ENCODE measurements around the gene DDX5. TPM values are rescaled to one million over a fixed set of nuclear protein-coding genes. Genes with fewer than 3 reads are reported as not detected.
"Not testable (repeated sequence)": the region's sequence is repeated elsewhere in the genome, so short reads cannot be mapped to it uniquely, and the experiment has no call there.

The DDX5 gene
- total RNA-seq, 4 donors from 2014 or later: 381 to 1,017 (median 503) TPM

GRCh38 chr17:64477849-64478248, 28.2 kb downstream of the DDX5 start:
- H3K4me1 ChIP-seq: no peaks in the 10 kb centered on the region
- TF ChIP-seq CTCF (IDR thresholded peaks at IDR 0.05) (no peak), POLR2A (IDR thresholded peaks at IDR 0.05) (no peak)
- H3K27ac ChIP-seq: no peak overlapping the region
- DNase-seq: no peak
- H3K9me3 ChIP-seq: no peaks in the 10 kb centered on the region
- no peak overlapping the region for H3K4me3 ChIP-seq
- H3K36me3 ChIP-seq: peaks cover 0 to 29% (median 0%) of the 10 kb centered on the region in 3 donors
- no peaks in the 10 kb centered on the region for H3K27me3 ChIP-seq

- no peak for DNase-seq
- no peaks in the 10 kb centered on the region for H3K27me3 ChIP-seq
- no peaks in the 10 kb centered on the region for H3K9me3 ChIP-seq
- no peak overlapping the region for H3K27ac ChIP-seq
- H3K4me1 ChIP-seq: no peaks in the 10 kb centered on the region
- H3K36me3 ChIP-seq: no peaks in the 10 kb centered on the region
- TF ChIP-seq CTCF (IDR thresholded peaks at IDR 0.05) (no peak), POLR2A (IDR thresholded peaks at IDR 0.05) (no peak)
- H3K4me3 ChIP-seq: no peak overlapping the region
Measured at GRCh38 chr17:64472564-64472963, 33.5 kb downstream of the DDX5 start.

GRCh38 chr17:64471440-64471839, 34.6 kb downstream of the DDX5 start:
- no peak overlapping the region for H3K27ac ChIP-seq
- H3K4me3 ChIP-seq: no peak overlapping the region
- no peaks in the 10 kb centered on the region for H3K9me3 ChIP-seq
- no peaks in the 10 kb centered on the region for H3K27me3 ChIP-seq
- H3K4me1 ChIP-seq: no peaks in the 10 kb centered on the region
- no peaks in the 10 kb centered on the region for H3K36me3 ChIP-seq
- TF ChIP-seq CTCF (IDR thresholded peaks at IDR 0.05) (no peak), POLR2A (IDR thresholded peaks at IDR 0.05) (no peak)
- no peak for DNase-seq

- TF ChIP-seq POLR2A (IDR thresholded peaks at IDR 0.05) (no peak), CTCF (IDR thresholded peaks at IDR 0.05) (no peak)
- no peaks in the 10 kb centered on the region for H3K36me3 ChIP-seq
- DNase-seq: no peak
- H3K9me3 ChIP-seq: no peaks in the 10 kb centered on the region
- H3K27ac ChIP-seq: no peak overlapping the region
- H3K4me1 ChIP-seq: no peaks in the 10 kb centered on the region
- no peaks in the 10 kb centered on the region for H3K27me3 ChIP-seq
- H3K4me3 ChIP-seq: no peak overlapping the region
Measured at GRCh38 chr17:64470625-64471024, 35.5 kb downstream of the DDX5 start.

GRCh38 chr17:64466834-64467233, 39.3 kb downstream of the DDX5 start:
- not testable (repeated sequence) for H3K4me3 ChIP-seq, H3K27me3 ChIP-seq, H3K36me3 ChIP-seq, H3K4me1 ChIP-seq, H3K27ac ChIP-seq, DNase-seq, H3K9me3 ChIP-seq

GRCh38 chr17:64466019-64466735, 39.9 kb downstream of the DDX5 start:
- no peaks in the 10 kb centered on the region for H3K4me1 ChIP-seq
- no peak overlapping the region for H3K4me3 ChIP-seq
- no peaks in the 10 kb centered on the region for H3K27me3 ChIP-seq
- H3K36me3 ChIP-seq: no peaks in the 10 kb centered on the region
- H3K27ac ChIP-seq: no peak overlapping the region
- TF ChIP-seq POLR2A (IDR thresholded peaks at IDR 0.05) (no peak), CTCF (IDR thresholded peaks at IDR 0.05) (no peak)
- DNase-seq: no peak
- no peaks in the 10 kb centered on the region for H3K9me3 ChIP-seq

All from Peyer's patch (tissue), 4 donors.